ENCODE results near the gene CHD6.

GRCh38 chr20:41534170-41534569 is 84.0 kb downstream of the CHD6 start:
- TF ChIP-seq EZH2 (IDR thresholded peaks at IDR 0.05) (no peak), POLR2AphosphoS5 (IDR thresholded peaks at IDR 0.05; ENCODE audit: borderline replicate concordance, low read depth, low read length) (no peak)

All from SK-N-MC (cell line).